A549 (cell line): ENCODE measurements around the gene ITPA.

ENCODE experiments used
- CTCF ChIP-seq: fragments of >200 bp; sonication (Bioruptor Twin); formaldehyde crosslinking; IDR thresholded peaks from 3 replicates; pipeline ENCODE4 v1.5.1; 2016
- HDAC2 ChIP-seq: fragments of 200-600 bp; sonication (generic); IDR thresholded peaks from 2 replicates; pipeline ENCODE4 v1.6.1; 2016
- JUN ChIP-seq, 2 experiments: fragments of >200 bp; sonication (Bioruptor Twin); formaldehyde crosslinking; IDR thresholded peaks; 2 replicates in 1 of 2; 3 replicates in 1 of 2; pipeline ENCODE4 v1.6.1; 2016 to 2017
- KDM5A ChIP-seq: fragments of 200-600 bp; sonication (generic); IDR thresholded peaks from 2 replicates; pipeline ENCODE4 v1.6.1; 2016; ENCODE audit warnings: antibody characterized with exemption, mild to moderate bottlenecking
- RAD21 ChIP-seq, 2 experiments: fragments of >200 bp in 1 of 2; sonication (Bioruptor Twin) in 1 of 2; formaldehyde crosslinking in 1 of 2; IDR thresholded peaks in 1 of 2; conservative IDR thresholded peaks in 1 of 2; 2 replicates in 1 of 2; 3 replicates in 1 of 2; pipeline ENCODE4 v1.6.1; 2012 to 2018; ENCODE audit warnings: inconsistent platforms in 1 of 2
- RCOR1 ChIP-seq: fragments of 150-350 bp; IDR thresholded peaks from 2 replicates; pipeline ENCODE4 v1.6.1; 2014; ENCODE audit warnings: antibody characterized with exemption, low read length, low read depth
- SMC3 ChIP-seq: fragments of >200 bp; sonication (Bioruptor Twin); formaldehyde crosslinking; IDR thresholded peaks from 3 replicates; pipeline ENCODE4 v1.6.1; 2018; ENCODE audit warnings: inconsistent platforms
- SREBF2 ChIP-seq: fragments of 450-650 bp; IDR thresholded peaks from 2 replicates; pipeline ENCODE4 v1.6.1; 2014; ENCODE audit warnings: mild to moderate bottlenecking, moderate library complexity
- USF2 ChIP-seq: fragments of 450-650 bp; IDR thresholded peaks from 2 replicates; pipeline ENCODE4 v1.6.1; 2014; ENCODE audit warnings: antibody characterized with exemption
- TF ChIP-seq, protein P1 (sequence below): IDR thresholded peaks from 2 replicates; pipeline ENCODE4 v1.6.1; 2012

- TF ChIP-seq RCOR1 (no peak), SMC3 (no peak), HDAC2 (no peak), USF2 (no peak), CTCF (no peak), KDM5A (no peak), RAD21 (conservative IDR thresholded peaks at IDR 0.05 in 1 of 2, IDR thresholded peaks at IDR 0.05 in 1 of 2) (no peak), SREBF2 (no peak), JUN (IDR thresholded peaks at IDR 0.05) (peak; percentile 40 to 49; a peak in 1 of 5 replicates)
- TF ChIP-seq, protein P1, sequence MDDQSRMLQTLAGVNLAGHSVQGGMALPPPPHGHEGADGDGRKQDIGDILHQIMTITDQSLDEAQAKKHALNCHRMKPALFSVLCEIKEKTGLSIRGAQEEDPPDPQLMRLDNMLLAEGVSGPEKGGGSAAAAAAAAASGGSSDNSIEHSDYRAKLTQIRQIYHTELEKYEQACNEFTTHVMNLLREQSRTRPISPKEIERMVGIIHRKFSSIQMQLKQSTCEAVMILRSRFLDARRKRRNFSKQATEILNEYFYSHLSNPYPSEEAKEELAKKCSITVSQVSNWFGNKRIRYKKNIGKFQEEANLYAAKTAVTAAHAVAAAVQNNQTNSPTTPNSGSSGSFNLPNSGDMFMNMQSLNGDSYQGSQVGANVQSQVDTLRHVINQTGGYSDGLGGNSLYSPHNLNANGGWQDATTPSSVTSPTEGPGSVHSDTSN: peak; percentile 69
Observed at GRCh38 chr20:3222635-3223600, 13.6 kb downstream of the ITPA start.
